SK-N-SH treated with all-trans-retinoic acid at 6 μM for 48 hours (cell line): ENCODE measurements around the gene AFG3L2.

ENCODE experiments used
- ATAC-seq: fragments of 200-7000 bp; cut with Tn5 transposase; 3 replicates; pipeline ENCODE4 v1.9.1; 2020; ENCODE audit warnings: mild to moderate bottlenecking, moderate library complexity
- ARNTL ChIP-seq: fragments of 450-650 bp; formaldehyde crosslinking; IDR thresholded peaks from 2 replicates; pipeline ENCODE4 v1.5.0; 2020; ENCODE audit warnings: low read depth, mild to moderate bottlenecking, moderate library complexity, borderline replicate concordance
- BACH2 ChIP-seq: fragments of 250-450 bp; sonication (Bioruptor Pico); IDR thresholded peaks from 2 replicates; pipeline ENCODE4 v1.9.0; 2021; ENCODE audit warnings: mild to moderate bottlenecking, borderline replicate concordance
- CSDC2 ChIP-seq: fragments of 250-450 bp; sonication (Bioruptor Pico); IDR thresholded peaks from 2 replicates; pipeline ENCODE4 v1.5.0; 2020; ENCODE audit warnings: mild to moderate bottlenecking, moderate library complexity
- CSRNP3 ChIP-seq: fragments of 250-450 bp; sonication (Bioruptor Pico); IDR thresholded peaks from 2 replicates; pipeline ENCODE4 v1.5.1; 2021; ENCODE audit warnings: mild to moderate bottlenecking, moderate library complexity
- ESRRG ChIP-seq: fragments of 250-450 bp; sonication (Bioruptor Pico); IDR thresholded peaks from 2 replicates; pipeline ENCODE4 v1.6.1; 2021; ENCODE audit warnings: mild to moderate bottlenecking
- GLIS3 ChIP-seq: fragments of 250-450 bp; sonication (Bioruptor Pico); IDR thresholded peaks from 2 replicates; pipeline ENCODE4 v1.5.0; 2020; ENCODE audit warnings: mild to moderate bottlenecking, moderate library complexity
- ISL1 ChIP-seq: fragments of 250-450 bp; sonication (Bioruptor Pico); IDR thresholded peaks from 2 replicates; pipeline ENCODE4 v2.1.2; 2022; ENCODE audit warnings: mild to moderate bottlenecking, moderate library complexity
- PATZ1 ChIP-seq: fragments of 250-450 bp; sonication (Bioruptor Pico); IDR thresholded peaks from 2 replicates; pipeline ENCODE4 v1.8.0; 2020; ENCODE audit warnings: mild to moderate bottlenecking, moderate library complexity, borderline replicate concordance
- POU6F1 ChIP-seq: fragments of 250-450 bp; sonication (Bioruptor Pico); IDR thresholded peaks from 2 replicates; pipeline ENCODE4 v1.8.0; 2021; ENCODE audit warnings: low read depth, mild to moderate bottlenecking, moderate library complexity, borderline replicate concordance
- PPARA ChIP-seq: fragments of 250-450 bp; sonication (Bioruptor Pico); IDR thresholded peaks from 2 replicates; pipeline ENCODE4 v1.5.0; 2020; ENCODE audit warnings: mild to moderate bottlenecking, borderline replicate concordance
- RARB ChIP-seq: fragments of 250-450 bp; sonication (Bioruptor Pico); IDR thresholded peaks from 2 replicates; pipeline ENCODE4 v1.8.0; 2021; ENCODE audit warnings: mild to moderate bottlenecking, moderate library complexity
- SNAI2 ChIP-seq: fragments of 250-450 bp; sonication (Bioruptor Pico); IDR thresholded peaks from 2 replicates; pipeline ENCODE4 v1.5.0; 2020; ENCODE audit warnings: mild to moderate bottlenecking, moderate library complexity
- TCF4 ChIP-seq: fragments of 250-450 bp; sonication (Bioruptor Pico); IDR thresholded peaks from 2 replicates; pipeline ENCODE4 v1.8.0; 2021; ENCODE audit warnings: mild to moderate bottlenecking, moderate library complexity, borderline replicate concordance
- TOX ChIP-seq: fragments of 250-450 bp; sonication (Bioruptor Pico); IDR thresholded peaks from 2 replicates; pipeline ENCODE4 v1.8.0; 2021; ENCODE audit warnings: mild to moderate bottlenecking, moderate library complexity, borderline replicate concordance
- TSHZ2 ChIP-seq: fragments of 250-450 bp; sonication (Bioruptor Pico); IDR thresholded peaks from 2 replicates; pipeline ENCODE4 v1.5.0; 2020; ENCODE audit warnings: mild to moderate bottlenecking, moderate library complexity
- ZC3H10 ChIP-seq: fragments of 250-450 bp; sonication (Bioruptor Pico); IDR thresholded peaks from 2 replicates; pipeline ENCODE4 v1.5.1; 2021; ENCODE audit warnings: mild to moderate bottlenecking, moderate library complexity
- ZFP3 ChIP-seq: fragments of 250-450 bp; sonication (Bioruptor Pico); IDR thresholded peaks from 2 replicates; pipeline ENCODE4 v1.5.0; 2020; ENCODE audit warnings: mild to moderate bottlenecking, moderate library complexity
- ZFP30 ChIP-seq: fragments of 450-650 bp; formaldehyde crosslinking; IDR thresholded peaks from 2 replicates; pipeline ENCODE4 v1.5.0; 2022; ENCODE audit warnings: mild to moderate bottlenecking, moderate library complexity
- ZNF565 ChIP-seq: fragments of 450-650 bp; formaldehyde crosslinking; conservative IDR thresholded peaks from 2 replicates; pipeline ENCODE4 v1.5.0; 2020; ENCODE audit warnings: low read depth, mild to moderate bottlenecking, moderate library complexity
- ZNF70 ChIP-seq: fragments of 450-650 bp; formaldehyde crosslinking; IDR thresholded peaks from 2 replicates; pipeline ENCODE4 v1.5.0; 2020; ENCODE audit warnings: mild to moderate bottlenecking, moderate library complexity
- ZNF8 ChIP-seq: fragments of 450-650 bp; formaldehyde crosslinking; IDR thresholded peaks from 2 replicates; pipeline ENCODE4 v1.5.0; 2020; ENCODE audit warnings: mild to moderate bottlenecking, moderate library complexity

AFG3L2 gene

GRCh38 chr18:12377556-12378197 is 650 bp upstream of the AFG3L2 start (continued):
- no peak for TF ChIP-seq ZC3H10
- no peak for TF ChIP-seq ZFP3 (CRISPR knock-in tag)
- TF ChIP-seq GLIS3 (CRISPR knock-in tag), result no peak
- TF ChIP-seq ISL1 (CRISPR knock-in tag), result no peak
- no peak for TF ChIP-seq ESRRG
- TF ChIP-seq PATZ1 (CRISPR knock-in tag), result no peak

GRCh38 chr18:12376034-12376753 is 833 bp downstream of the AFG3L2 start:
- TF ChIP-seq POU6F1 (CRISPR knock-in tag) (no peak), ISL1 (CRISPR knock-in tag) (no peak), TCF4 (CRISPR knock-in tag) (no peak), ZFP3 (CRISPR knock-in tag) (no peak), ZC3H10 (no peak), ZNF8 (CRISPR knock-in tag) (no peak), ZNF565 (CRISPR knock-in tag) (no peak)
- TF ChIP-seq, all 23 proteins: peak for 0
- peak; percentile 18 for ATAC-seq

GRCh38 chr18:12374401-12374800 is 2.6 kb downstream of the AFG3L2 start:
- no peak for TF ChIP-seq TOX
- TF ChIP-seq RARB (CRISPR knock-in tag), result no peak
- no peak for TF ChIP-seq SNAI2 (CRISPR knock-in tag)
- no peak for TF ChIP-seq GLIS3 (CRISPR knock-in tag)
- no peak for TF ChIP-seq CSDC2
- no peak for TF ChIP-seq ARNTL
- TF ChIP-seq BACH2 (CRISPR knock-in tag), result no peak
- TF ChIP-seq ZFP30 (CRISPR knock-in tag), result no peak
- TF ChIP-seq PPARA (CRISPR knock-in tag), result no peak
- no peak for TF ChIP-seq ZNF70 (CRISPR knock-in tag)
- no peak for TF ChIP-seq POU6F1 (CRISPR knock-in tag)
- TF ChIP-seq TSHZ2 (CRISPR knock-in tag), result no peak
- no peak for TF ChIP-seq ZC3H10
- TF ChIP-seq ISL1 (CRISPR knock-in tag), result no peak
- TF ChIP-seq CSRNP3 (CRISPR knock-in tag), result no peak
- TF ChIP-seq, all 23 proteins: peak for 0
- ATAC-seq, result no peak
